Panc1 (cell line): Measurements from ENCODE around the gene ZNF586. TPM values are rescaled to one million over a fixed set of nuclear protein-coding genes. Genes with fewer than 3 reads are reported as not detected.

ENCODE experiments used
- ATAC-seq: fragments of 200-7000 bp; cut with Tn5 transposase; 2 replicates; pipeline ENCODE4 v1.9.1; 2020; ENCODE audit warnings: mild to moderate bottlenecking, moderate library complexity
- BruUV-seq: library from RNA; stranded (reverse); fragments of 400-500 nt; replicated peaks from 2 replicates; lab custom pipeline; 2021; lab: Mats Ljungman, UMichigan
- CTCF ChIA-PET: fragments of 300-600 bp; sonication (Branson Sonifier 250); formaldehyde crosslinking; loops from one replicate; lab custom pipeline; 2022; ENCODE audit warnings: antibody characterized with exemption; lab: Charles Lee
- POLR2A ChIA-PET: fragments of 300-600 bp; sonication (Branson Sonifier 250); formaldehyde crosslinking; loops from one replicate; lab custom pipeline; 2022; ENCODE audit warnings: antibody characterized with exemption; lab: Charles Lee
- DNase-seq: peaks from one replicate; pipeline ENCODE4 v3.0.0-alpha.2; 2010; ENCODE audit warnings: low read depth, low spot score
- H3K27ac ChIP-seq: 2 replicates; pipeline ENCODE4 v1.5.1; 2011; ENCODE audit warnings: mild to moderate bottlenecking, low read length, inconsistent platforms
- H3K27me3 ChIP-seq: fragments of 200-500 bp; sonication (Bioruptor generic); 2 replicates; pipeline ENCODE4 v1.6.0; 2014; ENCODE audit warnings: low read length, inconsistent platforms; ENCODE audit not compliant: control insufficient read depth, insufficient read depth
- H3K36me3 ChIP-seq: fragments of 200-500 bp; sonication (Bioruptor generic); 2 replicates; pipeline ENCODE4 v1.5.1; 2014; ENCODE audit warnings: inconsistent platforms, mild to moderate bottlenecking, low read length, moderate library complexity; ENCODE audit not compliant: control insufficient read depth, insufficient read depth
- H3K4me1 ChIP-seq: 2 replicates; pipeline ENCODE4 v1.5.1; 2011; ENCODE audit warnings: inconsistent platforms, mild to moderate bottlenecking, low read length, moderate library complexity; ENCODE audit not compliant: control insufficient read depth, insufficient read depth
- H3K4me3 ChIP-seq, 2 experiments: 2 replicates each; pipeline ENCODE4 v1.5.1; 2011 to 2012; ENCODE audit warnings: low read depth in 2 of 2, low read length in 2 of 2, mild to moderate bottlenecking in 2 of 2, inconsistent platforms in 1 of 2, moderate library complexity in 1 of 2
- H3K9me3 ChIP-seq: fragments of 200-500 bp; sonication (Bioruptor generic); 2 replicates; pipeline ENCODE4 v1.5.1; 2014; ENCODE audit warnings: low read depth, mild to moderate bottlenecking, inconsistent platforms, low read length, moderate library complexity; ENCODE audit not compliant: control insufficient read depth, insufficient read depth
- POLR2AphosphoS5 ChIP-seq: IDR thresholded peaks from 2 replicates; pipeline ENCODE4 v1.6.1; 2012; ENCODE audit warnings: mild to moderate bottlenecking, low read depth, low read length, moderate library complexity
- SIN3A ChIP-seq: IDR thresholded peaks from 2 replicates; pipeline ENCODE4 v1.6.1; 2012; ENCODE audit warnings: low read depth, mild to moderate bottlenecking, low read length, moderate library complexity, borderline replicate concordance; ENCODE audit not compliant: insufficient read depth
- TCF7L2 ChIP-seq: IDR thresholded peaks from 2 replicates; pipeline ENCODE4 v1.6.1; 2011; ENCODE audit warnings: mild to moderate bottlenecking, low read depth, low read length, inconsistent platforms
- in situ Hi-C: cut with HindIII; loops from 2 replicates; pipeline ENCODE4 v1.10.0; 2016; ENCODE audit warnings: low sequenced_read_pairs, low pct_unique_long_range_greater_than_20kb
- intact Hi-C: fragments of 100-400 bp; cut with micrococcal nuclease; formaldehyde crosslinking; loops from one replicate; pipeline ENCODE4 v1.10.0; 2022; ENCODE audit not compliant: unreplicated experiment
- total RNA-seq: library from RNA; stranded (reverse); gene quantifications from one replicate; pipeline ENCODE4 v1.2.1, GENCODE V29; 2021; ENCODE audit not compliant: unreplicated experiment
- TF ChIP-seq, protein P1 (sequence below), 2 experiments: IDR thresholded peaks; 2 replicates each; pipeline ENCODE4 v1.6.1; 2011 to 2012; ENCODE audit warnings: low read depth in 2 of 2, control low read depth in 1 of 2, low read length in 1 of 2, mild to moderate bottlenecking in 1 of 2, moderate library complexity in 1 of 2; ENCODE audit not compliant: insufficient read depth in 1 of 2
- TF ChIP-seq, protein P2 (sequence below): fragments of 450-650 bp; IDR thresholded peaks from 2 replicates; pipeline ENCODE4 v1.5.1; 2017; ENCODE audit warnings: mild to moderate bottlenecking

Gene ZNF586
- total RNA-seq, 1 experiment from 2014 or later: 10.7 TPM

- Histone ChIP-seq H3K4me3 (no peak overlapping the region), H3K4me1 (peaks cover 10% of the 10 kb centered on the region), H3K36me3 (no peaks in the 10 kb centered on the region; the same call in 1 of the 2 replicates), H3K27me3 (no peaks in the 10 kb centered on the region), H3K9me3 (no peaks in the 10 kb centered on the region), H3K27ac (no peak overlapping the region)
- no peak for ATAC-seq
- no TSS peak for BruUV-seq
- in situ Hi-C loops: no loop called here
- TF ChIP-seq SIN3A (no peak), TCF7L2 (no peak), POLR2AphosphoS5 (no peak)
- TF ChIP-seq, protein P1, sequence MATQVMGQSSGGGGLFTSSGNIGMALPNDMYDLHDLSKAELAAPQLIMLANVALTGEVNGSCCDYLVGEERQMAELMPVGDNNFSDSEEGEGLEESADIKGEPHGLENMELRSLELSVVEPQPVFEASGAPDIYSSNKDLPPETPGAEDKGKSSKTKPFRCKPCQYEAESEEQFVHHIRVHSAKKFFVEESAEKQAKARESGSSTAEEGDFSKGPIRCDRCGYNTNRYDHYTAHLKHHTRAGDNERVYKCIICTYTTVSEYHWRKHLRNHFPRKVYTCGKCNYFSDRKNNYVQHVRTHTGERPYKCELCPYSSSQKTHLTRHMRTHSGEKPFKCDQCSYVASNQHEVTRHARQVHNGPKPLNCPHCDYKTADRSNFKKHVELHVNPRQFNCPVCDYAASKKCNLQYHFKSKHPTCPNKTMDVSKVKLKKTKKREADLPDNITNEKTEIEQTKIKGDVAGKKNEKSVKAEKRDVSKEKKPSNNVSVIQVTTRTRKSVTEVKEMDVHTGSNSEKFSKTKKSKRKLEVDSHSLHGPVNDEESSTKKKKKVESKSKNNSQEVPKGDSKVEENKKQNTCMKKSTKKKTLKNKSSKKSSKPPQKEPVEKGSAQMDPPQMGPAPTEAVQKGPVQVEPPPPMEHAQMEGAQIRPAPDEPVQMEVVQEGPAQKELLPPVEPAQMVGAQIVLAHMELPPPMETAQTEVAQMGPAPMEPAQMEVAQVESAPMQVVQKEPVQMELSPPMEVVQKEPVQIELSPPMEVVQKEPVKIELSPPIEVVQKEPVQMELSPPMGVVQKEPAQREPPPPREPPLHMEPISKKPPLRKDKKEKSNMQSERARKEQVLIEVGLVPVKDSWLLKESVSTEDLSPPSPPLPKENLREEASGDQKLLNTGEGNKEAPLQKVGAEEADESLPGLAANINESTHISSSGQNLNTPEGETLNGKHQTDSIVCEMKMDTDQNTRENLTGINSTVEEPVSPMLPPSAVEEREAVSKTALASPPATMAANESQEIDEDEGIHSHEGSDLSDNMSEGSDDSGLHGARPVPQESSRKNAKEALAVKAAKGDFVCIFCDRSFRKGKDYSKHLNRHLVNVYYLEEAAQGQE (IDR thresholded peaks at IDR 0.05; ENCODE audit: insufficient read depth in 1 of 2, low read depth in 2 of 2, low read length in 1 of 2): no peak
- TF ChIP-seq, protein P2, sequence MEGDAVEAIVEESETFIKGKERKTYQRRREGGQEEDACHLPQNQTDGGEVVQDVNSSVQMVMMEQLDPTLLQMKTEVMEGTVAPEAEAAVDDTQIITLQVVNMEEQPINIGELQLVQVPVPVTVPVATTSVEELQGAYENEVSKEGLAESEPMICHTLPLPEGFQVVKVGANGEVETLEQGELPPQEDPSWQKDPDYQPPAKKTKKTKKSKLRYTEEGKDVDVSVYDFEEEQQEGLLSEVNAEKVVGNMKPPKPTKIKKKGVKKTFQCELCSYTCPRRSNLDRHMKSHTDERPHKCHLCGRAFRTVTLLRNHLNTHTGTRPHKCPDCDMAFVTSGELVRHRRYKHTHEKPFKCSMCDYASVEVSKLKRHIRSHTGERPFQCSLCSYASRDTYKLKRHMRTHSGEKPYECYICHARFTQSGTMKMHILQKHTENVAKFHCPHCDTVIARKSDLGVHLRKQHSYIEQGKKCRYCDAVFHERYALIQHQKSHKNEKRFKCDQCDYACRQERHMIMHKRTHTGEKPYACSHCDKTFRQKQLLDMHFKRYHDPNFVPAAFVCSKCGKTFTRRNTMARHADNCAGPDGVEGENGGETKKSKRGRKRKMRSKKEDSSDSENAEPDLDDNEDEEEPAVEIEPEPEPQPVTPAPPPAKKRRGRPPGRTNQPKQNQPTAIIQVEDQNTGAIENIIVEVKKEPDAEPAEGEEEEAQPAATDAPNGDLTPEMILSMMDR: no peak
- ChIA-PET POLR2A (no interaction called here), CTCF (no interaction called here)
- DNase-seq: no peak
- intact Hi-C loops: no loop called here
Observed at GRCh38 chr19:57816652-57817051, 47.2 kb downstream of the ZNF586 start.

GRCh38 chr19:57817976-57818375 is 48.5 kb downstream of the ZNF586 start:
- no TSS peak for BruUV-seq
- ChIA-PET POLR2A (no interaction called here), CTCF (no interaction called here)
- H3K27me3 ChIP-seq: no peaks in the 10 kb centered on the region
- H3K4me3 ChIP-seq: no peak overlapping the region
- peaks cover 10% of the 10 kb centered on the region for H3K4me1 ChIP-seq
- in situ Hi-C loops: no loop called here
- DNase-seq (no peak), ATAC-seq (no peak)
- no peaks in the 10 kb centered on the region; the same call in 1 of the 2 replicates for H3K36me3 ChIP-seq
- intact Hi-C loops: no loop called here
- no peaks in the 10 kb centered on the region for H3K9me3 ChIP-seq
- TF ChIP-seq POLR2AphosphoS5 (no peak), TCF7L2 (no peak), SIN3A (no peak)
- TF ChIP-seq, protein P2: no peak
- TF ChIP-seq, protein P1 (IDR thresholded peaks at IDR 0.05; ENCODE audit: insufficient read depth in 1 of 2, low read depth in 2 of 2, low read length in 1 of 2): no peak
- no peak overlapping the region for H3K27ac ChIP-seq
